ENCODE results near the gene KHK. TPM values are rescaled to one million over a fixed set of nuclear protein-coding genes. Genes with fewer than 3 reads are reported as not detected.

KHK gene
- total and polyA plus RNA-seq, 9 donors: 1.3 to 10.7 (median 5.2) TPM

GRCh38 chr2:27084297-27085061, 2.1 kb upstream of the KHK start:
- peaks cover 16% of the 10 kb centered on the region for H3K4me1 ChIP-seq (ENCODE audit: insufficient read depth)
- H3K9me3 ChIP-seq: no peaks in the 10 kb centered on the region
- WGBS, 3 donors: 60 to 82% (median 72%) methylated on average over 6 of the region's 6 CpGs
- DNase-seq: peak in 2 of 5 donors; percentile 20 to 41
- no peaks in the 10 kb centered on the region for H3K27me3 ChIP-seq
- no peak overlapping the region for H3K27ac ChIP-seq
- H3K4me3 ChIP-seq: no peak overlapping the region
- H3K36me3 ChIP-seq: no peaks in the 10 kb centered on the region
- intact Hi-C loops (cut with DNase I): loop anchor here (5.0 to 10.0 kb wide), 4 partner anchors 32 to 110 kb away; partner anchors contain the start of genes AGBL5 (in 2 of the 4), MAPRE3 (in 2 of the 4) and TMEM214 (in 2 of the 4)
- no peak for TF ChIP-seq CTCF (IDR thresholded peaks at IDR 0.05)
- no peak for TF ChIP-seq POLR2A (IDR thresholded peaks at IDR 0.05)
- no peak for TF ChIP-seq EP300 (IDR thresholded peaks at IDR 0.05)

DNA sequence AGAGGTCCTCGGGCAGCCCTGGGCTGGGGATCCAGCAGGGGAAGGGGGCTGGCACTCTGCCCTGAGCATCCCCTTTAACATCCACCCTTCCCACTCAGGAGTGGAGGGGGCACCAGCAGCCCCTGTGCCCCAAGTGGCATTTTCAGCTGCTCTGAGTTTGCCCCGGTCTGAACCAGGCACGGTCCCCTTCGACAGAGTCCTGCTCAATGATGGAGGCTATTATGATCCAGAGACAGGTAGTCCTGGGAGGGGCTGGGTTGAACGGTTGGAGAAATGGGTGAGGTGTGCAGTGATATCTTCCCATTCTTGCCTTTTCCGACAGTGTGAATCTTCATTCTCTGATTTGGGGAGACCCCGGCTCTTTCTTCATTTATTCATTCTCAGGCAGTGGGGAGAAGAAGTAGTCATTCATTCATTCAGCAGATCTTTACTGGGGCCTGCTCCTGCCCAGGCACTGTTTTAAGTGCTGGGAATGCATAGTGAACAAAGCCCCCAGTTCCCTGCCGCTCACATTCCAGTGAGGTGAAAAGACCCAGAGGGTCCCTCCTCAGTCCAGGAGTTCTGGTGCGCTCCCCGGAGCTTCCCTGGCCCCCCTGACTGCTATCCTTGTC, 1.4 kb upstream of the KHK start:
- Histone ChIP-seq H3K27ac (peak overlapping the region in 1 of 2 donors; percentile 70), H3K4me1 (ENCODE audit: insufficient read depth) (peaks cover 14% of the 10 kb centered on the region)

DNA sequence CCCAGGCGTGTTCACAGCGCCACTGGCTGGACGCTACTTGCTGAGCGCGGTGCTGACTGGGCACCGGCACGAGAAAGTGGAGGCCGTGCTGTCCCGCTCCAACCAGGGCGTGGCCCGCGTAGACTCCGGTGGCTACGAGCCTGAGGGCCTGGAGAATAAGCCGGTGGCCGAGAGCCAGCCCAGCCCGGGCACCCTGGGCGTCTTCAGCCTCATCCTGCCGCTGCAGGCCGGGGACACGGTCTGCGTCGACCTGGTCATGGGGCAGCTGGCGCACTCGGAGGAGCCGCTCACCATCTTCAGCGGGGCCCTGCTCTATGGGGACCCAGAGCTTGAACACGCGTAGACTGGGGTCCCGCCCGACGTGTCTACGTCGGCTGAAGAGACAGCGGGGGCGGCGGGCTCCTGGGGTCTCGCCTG, 891 bp upstream of the KHK start:
- WGBS, 3 donors: 4 to 10% (median 6%) methylated on average over 8 to 38 of the region's 38 CpGs
- Histone ChIP-seq H3K36me3 (no peaks in the 10 kb centered on the region), H3K9me3 (no peaks in the 10 kb centered on the region), H3K4me3 (peak overlapping the region; percentile 61), H3K4me1 (ENCODE audit: insufficient read depth) (peaks cover 9% of the 10 kb centered on the region), H3K27ac (peak overlapping the region; percentile 59 to 70), H3K27me3 (no peaks in the 10 kb centered on the region)
- peak; percentile 78 to 84 (median 78) for DNase-seq
- intact Hi-C loops (cut with DNase I): loop anchor here (2.0 to 10.0 kb wide), 5 partner anchors 33 to 123 kb away; partner anchors contain the start of genes AGBL5 (in 2 of the 4), MAPRE3 (in 2 of the 4) and TMEM214 (in 2 of the 4)
- TF ChIP-seq POLR2A (IDR thresholded peaks at IDR 0.05): no peak
- peak in 1 of 3 donors; percentile 41 for TF ChIP-seq CTCF (IDR thresholded peaks at IDR 0.05)

More for the DNA sequence above, 1.4 kb upstream of the KHK start:
- peak in 1 of 5 donors; percentile 58 for DNase-seq
- intact Hi-C loops (cut with DNase I): loop anchor here (5.0 to 10.0 kb wide), 4 partner anchors 33 to 110 kb away; partner anchors contain the start of genes AGBL5 (in 2 of the 4), MAPRE3 (in 2 of the 4) and TMEM214 (in 2 of the 4)
- Histone ChIP-seq H3K4me3 (peak overlapping the region; percentile 61), H3K36me3 (no peaks in the 10 kb centered on the region), H3K9me3 (no peaks in the 10 kb centered on the region), H3K27me3 (no peaks in the 10 kb centered on the region)
- TF ChIP-seq EP300 (IDR thresholded peaks at IDR 0.05) (no peak), POLR2A (IDR thresholded peaks at IDR 0.05) (no peak), CTCF (IDR thresholded peaks at IDR 0.05) (no peak)
- 47 to 56% (median 50%) methylated on average over 10 of the region's 10 CpGs for WGBS, 3 donors

DNA sequence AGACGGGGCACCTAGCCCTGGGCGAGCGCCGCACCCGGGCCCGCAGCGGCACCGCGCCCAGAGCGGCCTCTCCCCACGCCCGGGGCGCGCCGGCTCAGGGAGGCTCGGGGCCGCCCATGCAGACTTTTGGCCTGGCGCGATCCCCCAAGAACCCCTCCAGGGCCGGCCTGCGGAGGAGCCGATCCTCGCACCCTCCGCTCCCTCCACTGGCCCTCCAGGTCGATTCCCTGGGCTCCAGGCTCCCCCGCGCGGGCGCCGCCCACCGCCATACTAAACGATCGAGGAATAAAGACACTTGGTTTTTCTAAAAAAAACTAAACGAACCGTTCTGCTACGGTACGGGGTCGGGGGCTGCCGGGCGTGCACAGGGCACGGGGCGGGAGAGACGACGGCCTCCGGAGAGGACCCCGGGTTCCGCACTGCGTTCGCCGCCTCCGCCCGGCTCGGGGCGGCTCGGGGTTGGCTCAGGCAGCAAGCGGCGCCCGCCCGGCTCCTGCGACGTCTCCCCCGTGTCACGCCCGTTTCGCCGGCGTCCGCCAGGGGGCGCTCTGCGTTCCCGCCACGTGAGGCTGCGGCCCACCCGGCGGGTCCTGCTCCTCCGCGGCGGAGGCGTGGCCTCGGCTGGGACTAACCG, 365 bp upstream of the KHK start:
- intact Hi-C loops (cut with DNase I): loop anchor here (2.0 to 10.0 kb wide), 5 partner anchors 34 to 123 kb away; partner anchors contain the start of genes AGBL5 (in 2 of the 4), MAPRE3 (in 2 of the 4) and TMEM214 (in 2 of the 4)

More for the DNA sequence above, 365 bp upstream of the KHK start:
- no peak for TF ChIP-seq EP300 (IDR thresholded peaks at IDR 0.05)
- TF ChIP-seq CTCF (IDR thresholded peaks at IDR 0.05): peak; percentile 73 to 97 (median 97)
- TF ChIP-seq POLR2A (IDR thresholded peaks at IDR 0.05): peak; percentile 43
- Histone ChIP-seq H3K4me3 (peak overlapping the region; percentile 61), H3K27me3 (no peaks in the 10 kb centered on the region), H3K27ac (peak overlapping the region; percentile 59 to 70), H3K4me1 (ENCODE audit: insufficient read depth) (peaks cover 8% of the 10 kb centered on the region), H3K9me3 (no peaks in the 10 kb centered on the region), H3K36me3 (no peaks in the 10 kb centered on the region)
- 1% methylated on average over 44 to 81 of the region's 81 CpGs for WGBS, 3 donors
- DNase-seq: peak; percentile 93 to 98 (median 95)
